A549 (cell line): ENCODE measurements around the gene SLC12A7. TPM values are rescaled to one million over a fixed set of nuclear protein-coding genes. Genes with fewer than 3 reads are reported as not detected.

Experiments used
- ATAC-seq, 2 experiments: fragments of 200-7000 bp in 1 of 2; fragments of >200 bp in 1 of 2; cut with Nextera tagmentation in 1 of 2; cut with Tn5 transposase in 1 of 2; 3 replicates each; pipeline versions ENCODE4 v1.8.0 to v1.9.1; 2018 to 2020; ENCODE audit warnings: mild to moderate bottlenecking in 1 of 2, moderate library complexity in 1 of 2
- CTCF ChIA-PET: fragments of 300-600 bp; sonication (Branson Sonifier 250); formaldehyde crosslinking; extraction: SDS; loops from one replicate; lab custom pipeline; 2021; ENCODE audit warnings: antibody characterized with exemption, inconsistent platforms; lab: Yijun Ruan, JAX
- POLR2A ChIA-PET: fragments of 350-600 bp; formaldehyde crosslinking; extraction: SDS; loops from one replicate; lab custom pipeline; 2021; ENCODE audit warnings: antibody characterized with exemption, inconsistent platforms; lab: Yijun Ruan, JAX
- DNase-seq, 2 experiments: peaks; one replicate each; pipeline versions ENCODE4 v3.0.0 to v3.0.0-alpha.2; 2011 to 2016; ENCODE audit warnings: low read depth in 1 of 2, low spot score in 1 of 2
- FAIRE-seq: peaks from 2 replicates; lab custom pipeline; 2011; peaks lifted over from hg19 to GRCh38; lab: Jason Lieb, UNC
- H3K27ac ChIP-seq, 2 experiments: fragments of >200 bp; sonication (Bioruptor Twin); formaldehyde crosslinking; 3 replicates each; pipeline ENCODE4 v1.5.1; 2016 to 2017
- H3K4me1 ChIP-seq: fragments of >200 bp; sonication (Bioruptor Twin); formaldehyde crosslinking; 3 replicates; pipeline ENCODE4 v1.6.1; 2016
- H3K4me2 ChIP-seq: fragments of >200 bp; sonication (Bioruptor Twin); formaldehyde crosslinking; 3 replicates; pipeline ENCODE4 v1.6.1; 2016
- H3K4me3 ChIP-seq: fragments of >200 bp; sonication (Bioruptor Twin); formaldehyde crosslinking; 3 replicates; pipeline ENCODE4 v1.5.1; 2016
- H3K9me3 ChIP-seq: fragments of >200 bp; sonication (Bioruptor Twin); formaldehyde crosslinking; 3 replicates; pipeline ENCODE4 v1.6.1; 2016
- BHLHE40 ChIP-seq: IDR thresholded peaks from 2 replicates; pipeline ENCODE4 v1.6.1; 2012; ENCODE audit warnings: low read depth, low read length, inconsistent platforms
- CBX8 ChIP-seq: fragments of 200-600 bp; sonication (generic); IDR thresholded peaks from 2 replicates; pipeline ENCODE4 v1.6.1; 2016
- EP300 ChIP-seq, 2 experiments: fragments of >200 bp; sonication (Bioruptor Twin); formaldehyde crosslinking; IDR thresholded peaks; 2 replicates in 1 of 2; 3 replicates in 1 of 2; pipeline ENCODE4 v1.6.1; 2016 to 2017
- FOSB ChIP-seq: fragments of 250-450 bp; sonication (Bioruptor Pico); IDR thresholded peaks from 2 replicates; pipeline ENCODE4 v1.5.0; 2020; ENCODE audit warnings: mild to moderate bottlenecking, moderate library complexity
- HEYL ChIP-seq: fragments of 250-450 bp; sonication (Bioruptor Pico); IDR thresholded peaks from 2 replicates; pipeline ENCODE4 v1.8.0; 2021; ENCODE audit warnings: mild to moderate bottlenecking, moderate library complexity
- HOXA7 ChIP-seq: fragments of 250-450 bp; sonication (Bioruptor Pico); IDR thresholded peaks from 2 replicates; pipeline ENCODE4 v1.5.0; 2020; ENCODE audit warnings: mild to moderate bottlenecking, moderate library complexity
- HOXB5 ChIP-seq: fragments of 250-450 bp; sonication (Bioruptor Pico); IDR thresholded peaks from 2 replicates; pipeline ENCODE4 v1.5.0; 2020; ENCODE audit warnings: mild to moderate bottlenecking, moderate library complexity
- JUNB ChIP-seq: fragments of >200 bp; sonication (Bioruptor Twin); formaldehyde crosslinking; IDR thresholded peaks from 2 replicates; pipeline ENCODE4 v1.6.1; 2016
- KDM1A ChIP-seq: fragments of 200-600 bp; sonication (generic); IDR thresholded peaks from 2 replicates; pipeline ENCODE4 v1.6.1; 2016; ENCODE audit warnings: low read depth, mild to moderate bottlenecking
- MAFK ChIP-seq: fragments of 450-650 bp; IDR thresholded peaks from 2 replicates; pipeline ENCODE4 v1.6.1; 2014; ENCODE audit not compliant: partially characterized antibody
- MYC ChIP-seq: IDR thresholded peaks from 2 replicates; pipeline ENCODE4 v1.6.1; 2012; ENCODE audit warnings: mild to moderate bottlenecking, inconsistent platforms, low read length, improper control_type of control experiment, borderline replicate concordance
- NPAS2 ChIP-seq: fragments of 250-450 bp; sonication (Bioruptor Pico); IDR thresholded peaks from 2 replicates; pipeline ENCODE4 v1.8.0; 2022; ENCODE audit warnings: mild to moderate bottlenecking, moderate library complexity, borderline replicate concordance
- RAD21 ChIP-seq, 2 experiments: fragments of >200 bp in 1 of 2; sonication (Bioruptor Twin) in 1 of 2; formaldehyde crosslinking in 1 of 2; IDR thresholded peaks in 1 of 2; conservative IDR thresholded peaks in 1 of 2; 2 replicates in 1 of 2; 3 replicates in 1 of 2; pipeline ENCODE4 v1.6.1; 2012 to 2018; ENCODE audit warnings: inconsistent platforms in 1 of 2
- RARB ChIP-seq: fragments of 250-450 bp; sonication (Bioruptor Pico); IDR thresholded peaks from 2 replicates; pipeline ENCODE4 v1.8.0; 2021; ENCODE audit warnings: mild to moderate bottlenecking, moderate library complexity
- RNF2 ChIP-seq: fragments of 200-600 bp; sonication (generic); IDR thresholded peaks from 2 replicates; pipeline ENCODE4 v1.6.1; 2016; ENCODE audit warnings: low read depth, mild to moderate bottlenecking, antibody characterized with exemption, moderate library complexity, borderline replicate concordance
- SMC3 ChIP-seq: fragments of >200 bp; sonication (Bioruptor Twin); formaldehyde crosslinking; IDR thresholded peaks from 3 replicates; pipeline ENCODE4 v1.6.1; 2018; ENCODE audit warnings: inconsistent platforms
- SREBF2 ChIP-seq: fragments of 450-650 bp; IDR thresholded peaks from 2 replicates; pipeline ENCODE4 v1.6.1; 2014; ENCODE audit warnings: mild to moderate bottlenecking, moderate library complexity
- TFCP2L1 ChIP-seq: fragments of 250-450 bp; sonication (Bioruptor Pico); IDR thresholded peaks from 2 replicates; pipeline ENCODE4 v1.5.0; 2021; ENCODE audit warnings: mild to moderate bottlenecking
- ZC3H11A ChIP-seq: fragments of 450-650 bp; IDR thresholded peaks from 2 replicates; pipeline ENCODE4 v1.6.1; 2014; ENCODE audit warnings: antibody characterized with exemption, mild to moderate bottlenecking
- ZSCAN20 ChIP-seq: fragments of 250-450 bp; sonication (Bioruptor Pico); IDR thresholded peaks from 2 replicates; pipeline ENCODE4 v1.8.0; 2022; ENCODE audit warnings: mild to moderate bottlenecking, moderate library complexity
- WGBS: methylation state at CpG from one replicate; pipeline ENCODE4 v1.1.6; 2017; ENCODE audit errors: missing lambda C conversion rate; 5-methylcytosine and 5-hydroxymethylcytosine counted together
- polyA plus RNA-seq, 4 experiments: library from polyadenylated mRNA; depleted of rRNA in 3 of 4; stranded (reverse); fragments of >200 nt; fragmentation: RNase III in 1 of 4; extraction: RNeasy Plus Mini Kit Qiagen cat#74134 plus additional on column Dnase treatment in 1 of 4; gene quantifications; 2 replicates in 3 of 4; 3 replicates in 1 of 4; pipeline ENCODE4 v1.2.3, GENCODE V29; 2011 to 2017
- TF ChIP-seq, protein P1 (sequence below): fragments of >200 bp; sonication (Bioruptor Twin); formaldehyde crosslinking; IDR thresholded peaks from 3 replicates; pipeline ENCODE4 v1.6.1; 2016
- TF ChIP-seq, protein P2 (sequence below): fragments of 450-650 bp; IDR thresholded peaks from 2 replicates; pipeline ENCODE4 v1.6.1; 2014; ENCODE audit warnings: antibody characterized with exemption

SLC12A7 gene
- polyA plus RNA-seq, 2 of the 4 experiments (the other 2 are of a cell fraction), result 11.2 to 22.5 TPM

DNA sequence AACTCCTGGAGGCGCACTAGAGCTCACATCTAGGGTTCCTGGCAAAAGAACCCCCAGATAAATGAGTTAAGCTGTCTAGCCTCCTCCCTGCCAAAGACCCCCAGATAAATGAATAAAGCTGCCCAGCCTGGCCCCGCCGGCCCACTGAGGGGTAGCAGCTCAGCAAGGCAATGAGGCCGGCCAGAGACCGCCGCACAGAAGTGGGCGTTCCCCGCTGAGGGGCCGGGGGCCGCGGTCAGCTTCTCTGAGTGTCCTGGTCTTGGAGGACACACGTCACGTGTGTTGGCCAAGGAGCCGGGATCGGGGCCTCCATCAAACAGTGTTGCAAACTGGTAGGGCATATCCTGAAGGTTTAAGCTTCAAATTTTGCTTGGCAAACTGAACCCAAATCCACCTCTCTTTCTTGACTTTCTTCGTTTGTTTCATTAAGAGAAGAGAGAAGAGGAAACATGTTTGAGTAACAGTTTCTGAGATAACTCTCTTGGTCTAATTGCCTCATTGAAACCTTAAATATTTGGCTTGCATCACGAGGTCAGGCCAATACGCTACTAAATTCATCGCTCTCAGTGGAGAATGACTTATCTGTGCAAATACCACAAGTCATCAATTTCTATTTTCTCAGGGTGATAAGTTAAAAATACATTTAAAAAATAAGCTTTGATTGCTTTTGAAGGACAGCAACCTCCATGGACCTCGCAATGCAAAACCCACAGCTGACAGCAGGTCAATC is 11.7 kb upstream of the SLC12A7 start:
- no peak for FAIRE-seq
- CTCF ChIA-PET, result interaction anchor here (1.0 to 2.2 kb wide), 8 partner anchors 7 to 200 kb away, joined by 3 to 18 read pairs (median 4); no protein-coding TSS in a partner anchor
- no peaks in the 10 kb centered on the region; the same call in 1 of the 3 replicates for H3K4me1 ChIP-seq

DNA sequence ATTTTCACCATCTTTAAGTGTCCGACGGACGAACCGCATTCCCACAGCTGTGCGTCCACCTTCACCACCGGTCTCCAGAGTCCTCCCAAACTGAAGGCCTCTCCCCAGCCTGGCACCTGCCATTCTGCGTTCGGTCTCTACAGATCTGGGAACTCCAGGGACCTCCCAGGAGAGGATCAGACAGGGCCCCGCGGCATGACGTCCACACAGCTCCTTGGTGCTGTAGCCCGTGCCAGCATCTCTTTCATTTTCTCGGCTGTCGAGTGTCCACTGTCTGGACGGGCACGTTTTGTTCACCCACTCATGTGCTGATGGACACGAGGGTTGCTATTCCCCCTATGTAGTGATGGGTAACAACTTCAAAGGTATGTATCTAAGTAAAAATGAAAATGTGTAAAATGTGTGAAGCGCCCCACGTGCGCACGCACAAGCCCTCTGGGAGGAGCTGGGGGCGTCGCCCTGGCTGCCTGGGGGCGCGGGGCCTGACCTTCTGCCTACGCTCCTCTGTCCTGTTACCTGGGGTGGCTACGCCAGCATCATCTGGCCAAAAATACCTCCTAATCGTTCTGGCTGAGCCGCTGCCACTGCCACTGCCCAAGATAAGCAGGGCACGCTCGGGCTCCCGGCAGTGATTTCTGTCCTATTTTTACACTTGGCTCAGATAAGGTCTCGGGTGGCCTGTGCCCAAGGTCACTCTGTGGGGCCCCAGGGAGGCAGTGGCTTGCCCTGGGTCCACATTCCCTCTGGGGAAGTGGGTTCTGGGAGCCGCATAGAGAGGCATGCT is 10.8 kb upstream of the SLC12A7 start:
- no peak for ATAC-seq
- CTCF ChIA-PET, result interaction anchor here (1.0 to 2.2 kb wide), 3 partner anchors 18 to 199 kb away, joined by 3 to 18 read pairs (median 4); no protein-coding TSS in a partner anchor
- Histone ChIP-seq H3K27ac (no peak overlapping the region), H3K4me2 (no peak overlapping the region), H3K4me1 (peaks cover 9% of the 10 kb centered on the region; the same call in 2 of the 3 replicates), H3K4me3 (no peak overlapping the region), H3K9me3 (no peaks in the 10 kb centered on the region)
- DNase-seq, result no peak
- no peak for FAIRE-seq
- POLR2A ChIA-PET, result no interaction called here
- TF ChIP-seq CBX8 (no peak), MYC (no peak), BHLHE40 (no peak), MAFK (no peak), ZSCAN20 (CRISPR knock-in tag) (no peak), HOXA7 (CRISPR knock-in tag) (no peak), SREBF2 (no peak), RNF2 (no peak)
- TF ChIP-seq, protein P1, sequence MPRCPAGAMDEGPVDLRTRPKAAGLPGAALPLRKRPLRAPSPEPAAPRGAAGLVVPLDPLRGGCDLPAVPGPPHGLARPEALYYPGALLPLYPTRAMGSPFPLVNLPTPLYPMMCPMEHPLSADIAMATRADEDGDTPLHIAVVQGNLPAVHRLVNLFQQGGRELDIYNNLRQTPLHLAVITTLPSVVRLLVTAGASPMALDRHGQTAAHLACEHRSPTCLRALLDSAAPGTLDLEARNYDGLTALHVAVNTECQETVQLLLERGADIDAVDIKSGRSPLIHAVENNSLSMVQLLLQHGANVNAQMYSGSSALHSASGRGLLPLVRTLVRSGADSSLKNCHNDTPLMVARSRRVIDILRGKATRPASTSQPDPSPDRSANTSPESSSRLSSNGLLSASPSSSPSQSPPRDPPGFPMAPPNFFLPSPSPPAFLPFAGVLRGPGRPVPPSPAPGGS, result no peak
- WGBS, result 82% methylated on average over 33 of the region's 34 CpGs

More for the DNA sequence above, 11.7 kb upstream of the SLC12A7 start:
- TF ChIP-seq RARB, result no peak
- TF ChIP-seq SMC3, result no peak
- TF ChIP-seq MYC, result no peak
- TF ChIP-seq RAD21 (conservative IDR thresholded peaks at IDR 0.05 in 1 of 2, IDR thresholded peaks at IDR 0.05 in 1 of 2), result no peak
- TF ChIP-seq HEYL, result no peak
- no peak for TF ChIP-seq KDM1A
- no peak for TF ChIP-seq FOSB (CRISPR knock-in tag)
- no peak for TF ChIP-seq SREBF2
- TF ChIP-seq HOXB5, result no peak
- TF ChIP-seq, protein P2, sequence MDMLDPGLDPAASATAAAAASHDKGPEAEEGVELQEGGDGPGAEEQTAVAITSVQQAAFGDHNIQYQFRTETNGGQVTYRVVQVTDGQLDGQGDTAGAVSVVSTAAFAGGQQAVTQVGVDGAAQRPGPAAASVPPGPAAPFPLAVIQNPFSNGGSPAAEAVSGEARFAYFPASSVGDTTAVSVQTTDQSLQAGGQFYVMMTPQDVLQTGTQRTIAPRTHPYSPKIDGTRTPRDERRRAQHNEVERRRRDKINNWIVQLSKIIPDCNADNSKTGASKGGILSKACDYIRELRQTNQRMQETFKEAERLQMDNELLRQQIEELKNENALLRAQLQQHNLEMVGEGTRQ, result no peak
- TF ChIP-seq NPAS2 (CRISPR knock-in tag), result no peak
- TF ChIP-seq EP300 (IDR thresholded peaks at IDR 0.05), result no peak
- TF ChIP-seq TFCP2L1, result no peak
- no peak for TF ChIP-seq ZSCAN20 (CRISPR knock-in tag)
- TF ChIP-seq, all 56 proteins: peak for 0
- 83% methylated on average over 20 of the region's 20 CpGs for WGBS
- POLR2A ChIA-PET, result interaction anchor here (1.0 kb wide), 1 partner anchor 10 kb away, joined by 3 read pairs; no protein-coding TSS in a partner anchor
- H3K27ac ChIP-seq, result no peak overlapping the region
- ATAC-seq (no peak), DNase-seq (no peak)
- H3K4me3 ChIP-seq, result no peak overlapping the region
- H3K4me2 ChIP-seq, result no peak overlapping the region
- no peaks in the 10 kb centered on the region for H3K9me3 ChIP-seq

DNA sequence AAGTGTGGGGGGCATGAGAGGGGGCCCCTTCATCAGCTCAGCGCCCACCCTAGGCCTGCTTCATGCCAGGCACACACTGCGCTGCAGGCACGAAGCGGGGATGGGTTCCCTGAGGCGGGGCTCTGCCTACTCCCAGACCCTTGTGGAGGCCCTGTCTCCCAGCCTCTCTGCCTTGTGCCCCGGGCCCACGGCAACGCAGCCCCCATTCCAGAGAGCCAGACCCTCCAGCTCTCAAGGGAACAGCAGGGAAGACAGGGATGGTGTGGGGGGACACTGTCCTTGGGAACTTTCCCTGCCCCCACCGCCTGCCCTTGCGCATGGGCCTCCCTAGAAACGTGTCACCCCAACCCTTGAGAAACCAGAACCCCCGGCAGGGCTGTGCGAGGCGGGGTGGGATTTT is 10.0 kb upstream of the SLC12A7 start:
- Histone ChIP-seq H3K4me3 (no peak overlapping the region), H3K4me1 (peaks cover 9% of the 10 kb centered on the region; the same call in 2 of the 3 replicates), H3K9me3 (no peaks in the 10 kb centered on the region), H3K27ac (no peak overlapping the region), H3K4me2 (no peak overlapping the region)
- FAIRE-seq, result no peak
- WGBS, result 81% methylated on average over 10 of the region's 14 CpGs
- no peak for ATAC-seq
- POLR2A ChIA-PET, result no interaction called here
- no peak for TF ChIP-seq RARB
- no peak for TF ChIP-seq JUNB
- no peak for TF ChIP-seq SREBF2
- TF ChIP-seq HOXB5, result no peak
- no peak for TF ChIP-seq BHLHE40
- TF ChIP-seq ZC3H11A, result no peak
- TF ChIP-seq, all 56 proteins: peak for 0
- no peak for DNase-seq
- CTCF ChIA-PET, result no interaction called here
